ENCODE results near the gene PIK3C2A.

The PIK3C2A gene

GRCh38 chr11:17185938-17186337 is 21.8 kb downstream of the PIK3C2A start:
- no peak for ATAC-seq (replicated peaks)
- Mint-ChIP-seq H3K27me3 (no peaks in the 10 kb centered on the region), H3K4me3 (no peak overlapping the region), H3K4me1 (peaks cover 8 to 17% of the 10 kb centered on the region in 2 donors), H3K36me3 (peaks cover 13 to 18% of the 10 kb centered on the region in 2 donors), H3K27ac (no peak overlapping the region), H3K9me3 (no peaks in the 10 kb centered on the region)
- DNase-seq: no peak

- no peak overlapping the region for H3K27ac Mint-ChIP-seq
- H3K27me3 Mint-ChIP-seq: no peaks in the 10 kb centered on the region
Observed at GRCh38 chr11:17184882-17185587, 22.8 kb downstream of the PIK3C2A start.

DNA sequence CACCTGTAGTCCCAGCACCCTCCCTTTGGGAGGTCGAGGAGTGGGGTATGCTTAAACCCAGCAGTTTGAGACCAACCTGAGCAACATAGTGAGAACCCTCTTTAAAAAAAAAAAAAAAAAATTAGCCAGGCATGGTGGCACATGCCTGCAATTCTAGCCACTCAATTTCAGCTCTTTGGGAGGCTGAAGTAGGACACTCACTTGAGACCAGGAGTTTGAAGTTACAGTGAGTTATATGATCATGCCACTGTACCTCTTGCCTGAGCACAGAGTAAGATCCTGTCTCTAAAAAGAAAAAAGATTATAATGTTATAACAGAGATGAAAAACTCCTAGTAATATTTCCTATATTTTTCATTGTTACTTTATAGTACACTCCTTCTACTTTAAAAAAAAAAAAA is 23.9 kb downstream of the PIK3C2A start:
- Mint-ChIP-seq H3K27ac (no peak overlapping the region), H3K4me3 (no peak overlapping the region), H3K4me1 (peaks cover 5 to 17% of the 10 kb centered on the region in 2 donors), H3K9me3 (no peaks in the 10 kb centered on the region), H3K36me3 (peaks cover 10 to 18% of the 10 kb centered on the region in 2 donors), H3K27me3 (no peaks in the 10 kb centered on the region)
- DNase-seq: no peak
- ATAC-seq (replicated peaks): no peak

More at GRCh38 chr11:17184882-17185587, 22.8 kb downstream of the PIK3C2A start:
- DNase-seq: no peak
- peaks cover 5 to 17% of the 10 kb centered on the region in 2 donors for H3K4me1 Mint-ChIP-seq
- no peaks in the 10 kb centered on the region for H3K9me3 Mint-ChIP-seq
- ATAC-seq (replicated peaks): no peak
- H3K4me3 Mint-ChIP-seq: no peak overlapping the region
- H3K36me3 Mint-ChIP-seq: peaks cover 10 to 18% of the 10 kb centered on the region in 2 donors

GRCh38 chr11:17179970-17180369 is 27.8 kb downstream of the PIK3C2A start:
- Mint-ChIP-seq H3K27me3 (no peaks in the 10 kb centered on the region), H3K4me3 (no peak overlapping the region), H3K9me3 (no peaks in the 10 kb centered on the region), H3K36me3 (peaks cover 2 to 6% of the 10 kb centered on the region in 2 donors), H3K27ac (no peak overlapping the region), H3K4me1 (peaks cover 0 to 7% of the 10 kb centered on the region in 2 donors)
- DNase-seq (no peak), ATAC-seq (replicated peaks) (no peak)

- no peak for DNase-seq
- H3K4me3 Mint-ChIP-seq: no peak overlapping the region
- H3K36me3 Mint-ChIP-seq: peaks cover 5 to 22% of the 10 kb centered on the region in 2 donors
- no peaks in the 10 kb centered on the region for H3K9me3 Mint-ChIP-seq
- no peak for ATAC-seq (replicated peaks)
- H3K27ac Mint-ChIP-seq: no peak overlapping the region
- H3K4me1 Mint-ChIP-seq: peaks cover 10 to 12% of the 10 kb centered on the region in 2 donors
- no peaks in the 10 kb centered on the region for H3K27me3 Mint-ChIP-seq
Observed at GRCh38 chr11:17173332-17173731, 34.5 kb downstream of the PIK3C2A start.

DNA sequence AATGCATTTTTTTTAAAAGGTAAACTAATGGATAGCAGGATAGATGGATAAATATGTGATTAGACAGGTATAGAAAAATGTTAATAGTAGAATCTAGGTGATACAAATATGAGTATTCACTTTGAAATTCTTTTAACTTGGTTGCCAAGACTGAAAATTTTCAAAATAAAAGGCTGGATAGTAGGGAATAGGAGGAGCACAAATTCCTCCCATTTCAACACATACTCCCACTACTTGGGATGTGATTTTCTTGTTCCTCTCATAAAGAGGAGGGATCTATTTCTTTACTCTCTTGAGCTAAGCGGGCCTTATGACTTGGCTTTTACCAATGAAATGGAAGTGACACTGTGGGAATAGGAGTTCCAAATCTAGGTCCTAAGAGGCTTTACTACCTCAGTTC is 35.9 kb downstream of the PIK3C2A start:
- Mint-ChIP-seq H3K27ac (no peak overlapping the region), H3K9me3 (no peaks in the 10 kb centered on the region), H3K4me3 (no peak overlapping the region), H3K4me1 (peaks cover 6 to 10% of the 10 kb centered on the region in 2 donors), H3K36me3 (peaks cover 9 to 31% of the 10 kb centered on the region in 2 donors), H3K27me3 (no peaks in the 10 kb centered on the region)
- DNase-seq: no peak
- ATAC-seq (replicated peaks): no peak

DNA sequence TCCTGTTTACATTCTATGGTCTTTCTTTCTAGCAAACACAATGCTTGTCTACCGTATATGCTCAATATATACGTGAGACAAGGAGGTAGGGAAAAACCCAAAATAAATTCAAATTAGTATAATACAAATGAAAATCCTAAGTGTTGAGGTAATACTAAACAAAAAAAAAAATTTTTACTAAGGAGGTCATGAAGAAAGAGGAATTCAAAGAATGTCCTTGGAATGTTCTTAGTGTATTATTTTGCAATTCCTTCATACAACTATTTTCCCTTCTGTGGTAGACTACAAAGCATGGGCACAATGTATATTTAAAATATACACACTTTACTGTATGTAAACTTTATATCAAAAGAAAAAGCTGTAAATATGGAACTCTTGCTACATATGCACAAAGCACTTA is 36.4 kb downstream of the PIK3C2A start:
- no peak overlapping the region for H3K4me3 Mint-ChIP-seq
- ATAC-seq (replicated peaks): no peak
- H3K36me3 Mint-ChIP-seq: peaks cover 9 to 31% of the 10 kb centered on the region in 2 donors
- H3K27me3 Mint-ChIP-seq: no peaks in the 10 kb centered on the region
- H3K4me1 Mint-ChIP-seq: peaks cover 6 to 10% of the 10 kb centered on the region in 2 donors
- no peak overlapping the region for H3K27ac Mint-ChIP-seq
- no peaks in the 10 kb centered on the region for H3K9me3 Mint-ChIP-seq
- no peak for DNase-seq

DNA sequence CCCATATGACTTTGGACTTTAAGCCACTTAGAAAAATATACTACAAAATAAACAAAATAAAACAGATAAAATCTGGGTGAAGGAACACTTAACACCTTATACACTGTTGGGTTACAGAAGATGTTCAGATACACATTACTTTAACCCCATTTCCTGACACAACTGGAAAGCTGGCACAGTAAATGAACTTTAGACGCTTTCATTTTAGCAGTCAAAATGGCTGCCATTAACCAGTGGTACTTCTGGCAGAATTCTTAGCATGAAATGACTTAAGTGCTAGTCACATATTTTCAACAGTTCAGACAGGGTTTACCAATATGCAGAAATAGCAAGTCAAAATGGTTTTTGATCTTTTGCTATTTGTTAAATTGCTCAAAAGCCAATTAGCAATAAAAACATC is 37.9 kb downstream of the PIK3C2A start:
- no peak for ATAC-seq (replicated peaks)
- peaks cover 11 to 12% of the 10 kb centered on the region in 2 donors for H3K4me1 Mint-ChIP-seq

DNA sequence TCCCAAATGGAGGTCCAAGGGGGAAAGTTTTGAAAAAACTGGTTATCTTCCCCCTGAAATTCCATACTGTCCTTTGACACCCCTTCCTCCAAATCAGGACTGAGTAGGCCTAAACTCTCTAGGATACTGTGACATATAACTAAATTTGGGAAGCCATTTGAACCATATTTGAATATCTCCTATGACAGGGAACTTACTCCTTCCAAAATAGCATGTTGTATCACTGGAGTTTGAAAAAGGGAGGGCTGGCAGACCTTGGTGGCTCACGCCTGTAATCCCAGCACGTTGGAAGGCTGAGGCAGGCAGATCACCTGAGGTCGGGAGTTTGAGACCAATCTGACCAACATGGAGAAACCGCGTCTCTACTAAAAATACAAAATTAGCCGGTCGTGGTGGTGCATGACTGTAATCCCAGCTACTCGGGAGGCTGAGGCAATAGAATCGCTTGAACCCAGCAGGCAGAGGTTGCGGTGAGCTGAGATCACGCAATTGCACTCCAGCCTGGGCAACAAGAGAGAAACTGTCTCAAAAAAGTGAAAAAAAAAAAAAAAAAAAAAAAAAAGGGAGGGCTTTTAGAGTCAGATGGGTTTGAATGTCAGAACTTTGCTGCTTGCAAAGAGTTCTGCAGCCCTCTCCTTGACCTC is 42.4 kb downstream of the PIK3C2A start:
- Mint-ChIP-seq H3K27me3 (no peaks in the 10 kb centered on the region), H3K36me3 (peaks cover 17 to 39% of the 10 kb centered on the region in 2 donors), H3K4me3 (no peak overlapping the region), H3K4me1 (peaks cover 23 to 54% of the 10 kb centered on the region in 2 donors), H3K27ac (no peak overlapping the region), H3K9me3 (peaks cover 0 to 1% of the 10 kb centered on the region in 2 donors)
- ATAC-seq (replicated peaks) (no peak), DNase-seq (no peak)

More for the DNA sequence above, 37.9 kb downstream of the PIK3C2A start:
- H3K4me3 Mint-ChIP-seq: no peak overlapping the region
- no peaks in the 10 kb centered on the region for H3K9me3 Mint-ChIP-seq
- H3K27ac Mint-ChIP-seq: no peak overlapping the region
- no peak for DNase-seq
- H3K27me3 Mint-ChIP-seq: no peaks in the 10 kb centered on the region
- peaks cover 10 to 35% of the 10 kb centered on the region in 2 donors for H3K36me3 Mint-ChIP-seq

DNA sequence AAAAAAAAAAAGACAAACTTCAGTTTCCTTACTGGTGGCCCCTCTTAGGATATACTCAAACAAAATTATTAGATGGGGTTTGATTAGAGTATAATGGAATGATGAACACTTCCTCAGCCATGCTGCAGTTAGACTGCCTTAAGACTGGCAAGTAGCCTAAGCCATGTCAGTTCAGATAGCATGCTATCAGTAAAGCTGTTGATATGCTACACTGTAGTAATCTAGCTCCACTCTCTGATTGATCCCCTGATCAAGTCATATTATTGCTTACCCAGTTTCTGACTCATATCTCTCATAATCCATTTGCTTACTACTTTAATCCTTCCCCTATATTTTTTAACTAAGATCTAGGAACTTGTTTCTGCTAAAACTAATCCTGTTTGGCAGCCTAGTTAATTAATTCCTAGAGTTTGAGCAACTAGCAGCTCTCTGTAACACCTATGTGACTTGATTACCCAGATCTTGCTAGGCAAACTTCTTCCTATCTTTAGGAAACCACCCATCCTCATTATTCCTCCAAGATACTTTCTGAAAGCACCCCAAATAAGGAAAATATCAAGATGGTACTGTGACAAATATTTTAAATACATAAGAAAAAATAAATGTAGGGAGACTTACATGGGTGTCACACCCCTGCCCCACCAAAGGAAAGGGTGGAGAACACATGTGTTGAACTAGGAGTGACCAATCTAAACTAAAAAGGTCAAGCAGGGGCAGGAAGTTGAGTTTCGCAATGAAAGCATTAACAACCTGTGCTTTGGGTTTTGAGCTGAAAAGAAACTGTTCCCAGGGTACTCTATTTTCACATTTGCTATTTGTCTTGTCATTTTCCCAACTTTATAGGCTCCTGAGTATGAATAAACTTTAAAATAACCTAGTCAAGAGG is 43.2 kb downstream of the PIK3C2A start:
- Mint-ChIP-seq H3K27me3 (no peaks in the 10 kb centered on the region), H3K36me3 (peaks cover 20 to 42% of the 10 kb centered on the region in 2 donors), H3K9me3 (peaks cover 0 to 1% of the 10 kb centered on the region in 2 donors), H3K4me3 (no peak overlapping the region), H3K4me1 (peaks cover 28 to 59% of the 10 kb centered on the region in 2 donors), H3K27ac (no peak overlapping the region)
- ATAC-seq (replicated peaks): peak; percentile 27 to 31
- no peak for DNase-seq

GRCh38 chr11:17163736-17164135 is 44.0 kb downstream of the PIK3C2A start:
- DNase-seq (no peak), ATAC-seq (replicated peaks) (no peak)
- H3K4me1 Mint-ChIP-seq: peaks cover 24 to 61% of the 10 kb centered on the region in 2 donors
- H3K27me3 Mint-ChIP-seq: no peaks in the 10 kb centered on the region
- no peak overlapping the region for H3K27ac Mint-ChIP-seq
- H3K36me3 Mint-ChIP-seq: peaks cover 17 to 33% of the 10 kb centered on the region in 2 donors
- H3K9me3 Mint-ChIP-seq: peaks cover 0 to 1% of the 10 kb centered on the region in 2 donors
- no peak overlapping the region for H3K4me3 Mint-ChIP-seq

GRCh38 chr11:17163291-17163690 is 44.5 kb downstream of the PIK3C2A start:
- Mint-ChIP-seq H3K36me3 (peaks cover 16 to 31% of the 10 kb centered on the region in 2 donors), H3K4me3 (no peak overlapping the region), H3K4me1 (peaks cover 22 to 59% of the 10 kb centered on the region in 2 donors), H3K27me3 (no peaks in the 10 kb centered on the region), H3K27ac (no peak overlapping the region), H3K9me3 (peaks cover 0 to 1% of the 10 kb centered on the region in 2 donors)
- no peak for DNase-seq
- ATAC-seq (replicated peaks): no peak

DNA sequence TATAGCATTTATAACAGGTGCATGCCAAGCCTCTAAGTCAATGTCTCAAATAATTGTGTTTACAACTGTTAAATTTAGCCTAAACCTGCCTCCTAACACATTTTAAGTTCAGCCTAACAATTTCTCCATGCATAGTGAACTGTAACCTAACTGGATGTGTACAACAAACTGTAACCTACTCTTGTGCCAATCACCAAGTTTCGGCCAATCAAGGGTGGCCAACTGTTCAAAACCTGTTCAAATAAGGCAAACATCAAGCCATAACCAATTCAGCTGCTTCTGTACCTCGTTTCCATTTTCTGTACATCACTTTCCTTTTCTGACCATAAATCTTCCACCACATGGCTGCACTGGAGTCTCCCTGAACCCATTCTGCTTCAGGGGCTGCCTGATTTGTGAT is 45.4 kb downstream of the PIK3C2A start:
- Mint-ChIP-seq H3K4me3 (peak overlapping the region in 1 of 2 donors; percentile 9), H3K27me3 (no peaks in the 10 kb centered on the region), H3K36me3 (peaks cover 16 to 30% of the 10 kb centered on the region in 2 donors), H3K9me3 (peaks cover 0 to 1% of the 10 kb centered on the region in 2 donors), H3K4me1 (peaks cover 25 to 59% of the 10 kb centered on the region in 2 donors), H3K27ac (peak overlapping the region; percentile 56)
- no peak for ATAC-seq (replicated peaks)
- no peak for DNase-seq

DNA sequence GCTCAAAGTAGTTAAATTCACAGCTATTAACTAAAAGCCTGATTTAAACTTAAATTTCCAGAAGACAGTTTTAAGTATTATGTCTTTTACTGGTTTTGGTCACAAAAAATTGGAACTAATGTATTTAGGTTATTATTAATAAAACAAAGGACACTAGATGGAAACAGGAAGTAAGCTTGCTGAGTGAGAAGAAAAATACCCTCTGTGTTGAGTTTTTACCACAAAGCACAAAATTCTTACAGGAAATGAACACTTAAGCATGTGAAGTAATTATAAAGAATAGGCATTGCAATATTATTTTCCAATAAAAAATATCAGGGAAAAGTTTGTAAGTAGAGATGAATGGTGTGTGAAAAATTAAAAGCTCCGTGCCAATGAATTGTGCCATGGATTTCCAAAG is 46.3 kb downstream of the PIK3C2A start:
- H3K27me3 Mint-ChIP-seq: no peaks in the 10 kb centered on the region
- ATAC-seq (replicated peaks) (peak; percentile 59 to 62), DNase-seq (no peak)
- no peak overlapping the region for H3K4me3 Mint-ChIP-seq
- peaks cover 0 to 1% of the 10 kb centered on the region in 2 donors for H3K9me3 Mint-ChIP-seq
- H3K36me3 Mint-ChIP-seq: peaks cover 16 to 26% of the 10 kb centered on the region in 2 donors
- H3K4me1 Mint-ChIP-seq: peaks cover 27 to 60% of the 10 kb centered on the region in 2 donors
- H3K27ac Mint-ChIP-seq: no peak overlapping the region
